Measurements from ENCODE around the gene DHRS4L2. TPM values are rescaled to one million over a fixed set of nuclear protein-coding genes. Genes with fewer than 3 reads are reported as not detected.
"Not testable (repeated sequence)": the region's sequence is repeated elsewhere in the genome, so short reads cannot be mapped to it uniquely, and the experiment has no call there.

The DHRS4L2 gene
- total RNA-seq, 1 donor from 2014 or later: 22.1 TPM

DNA sequence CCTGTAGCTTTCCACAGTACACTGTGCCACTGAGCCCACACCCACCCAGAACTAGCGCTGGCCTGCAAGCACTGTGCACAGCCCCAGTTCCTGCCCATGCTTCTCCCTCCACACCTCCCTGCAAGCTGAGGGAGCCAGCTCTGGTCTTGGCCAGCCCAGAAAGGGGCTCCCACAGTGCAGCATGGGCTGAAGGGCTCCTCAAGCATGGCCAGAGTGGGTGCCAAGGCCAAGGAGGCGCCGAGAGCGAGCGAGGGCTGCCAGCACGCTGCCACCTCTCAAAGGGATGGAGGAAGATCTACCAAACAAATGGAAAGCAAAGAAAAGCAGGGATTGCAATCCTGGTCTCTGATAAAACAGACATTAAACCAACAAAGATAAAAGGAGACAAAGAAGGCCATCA, 27.0 kb downstream of the DHRS4L2 start:
- H3K36me3 Mint-ChIP-seq (ENCODE audit: low read depth); H3K27ac Mint-ChIP-seq; DNase-seq; intact Hi-C loops (cut with micrococcal nuclease); H3K4me3 Mint-ChIP-seq: not testable (repeated sequence)
- Mint-ChIP-seq H3K27me3 (peaks cover 20% of the 10 kb centered on the region), H3K9me3 (peaks cover 21% of the 10 kb centered on the region), H3K4me1 (peaks cover 12% of the 10 kb centered on the region)

DNA sequence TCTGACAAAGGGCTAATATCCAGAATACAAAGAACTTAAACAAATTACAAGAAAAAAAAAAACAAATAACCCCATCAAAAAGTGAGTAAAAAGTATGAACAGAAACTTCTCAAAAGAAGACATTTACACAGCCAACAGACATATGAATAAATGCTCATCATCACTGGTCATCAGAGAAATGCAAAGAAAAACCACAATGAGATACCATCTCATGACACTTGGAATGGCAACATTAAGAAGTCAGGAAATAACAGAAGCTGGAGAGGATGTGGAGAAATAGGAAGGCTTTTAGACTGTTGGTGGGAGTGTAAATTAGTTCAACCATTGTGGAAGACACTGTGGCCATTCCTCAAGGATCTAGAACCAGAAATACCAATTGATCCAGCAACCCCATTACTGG, 30.2 kb downstream of the DHRS4L2 start:
- H3K4me1 Mint-ChIP-seq; H3K27ac Mint-ChIP-seq; DNase-seq; intact Hi-C loops (cut with micrococcal nuclease); H3K36me3 Mint-ChIP-seq (ENCODE audit: low read depth); H3K4me3 Mint-ChIP-seq: not testable (repeated sequence)
- Mint-ChIP-seq H3K9me3 (peaks cover 21% of the 10 kb centered on the region), H3K27me3 (peaks cover 26% of the 10 kb centered on the region)

DNA sequence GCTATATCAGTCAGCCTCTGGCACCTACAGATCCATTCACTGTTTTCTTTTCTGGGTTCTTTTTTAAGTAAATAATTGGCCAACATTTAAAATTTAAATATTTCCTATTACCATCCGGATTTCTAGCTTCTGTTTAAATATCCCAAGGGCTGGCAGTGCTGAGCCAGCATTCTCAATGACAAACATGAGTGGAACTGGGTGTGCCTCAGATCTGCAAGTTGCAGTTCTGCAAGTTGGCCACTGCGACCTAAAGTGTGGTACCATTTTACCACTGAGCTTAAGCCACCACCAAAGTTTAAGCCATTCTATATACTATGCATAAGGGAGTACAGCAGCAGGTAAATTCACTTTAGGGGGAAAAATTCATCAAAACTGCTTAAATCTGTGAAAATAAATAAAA, 31.2 kb downstream of the DHRS4L2 start:
- Mint-ChIP-seq H3K27me3 (peaks cover 29% of the 10 kb centered on the region), H3K9me3 (peaks cover 21% of the 10 kb centered on the region)
- H3K4me1 Mint-ChIP-seq; H3K27ac Mint-ChIP-seq; DNase-seq; H3K36me3 Mint-ChIP-seq (ENCODE audit: low read depth); H3K4me3 Mint-ChIP-seq; intact Hi-C loops (cut with micrococcal nuclease): not testable (repeated sequence)

DNA sequence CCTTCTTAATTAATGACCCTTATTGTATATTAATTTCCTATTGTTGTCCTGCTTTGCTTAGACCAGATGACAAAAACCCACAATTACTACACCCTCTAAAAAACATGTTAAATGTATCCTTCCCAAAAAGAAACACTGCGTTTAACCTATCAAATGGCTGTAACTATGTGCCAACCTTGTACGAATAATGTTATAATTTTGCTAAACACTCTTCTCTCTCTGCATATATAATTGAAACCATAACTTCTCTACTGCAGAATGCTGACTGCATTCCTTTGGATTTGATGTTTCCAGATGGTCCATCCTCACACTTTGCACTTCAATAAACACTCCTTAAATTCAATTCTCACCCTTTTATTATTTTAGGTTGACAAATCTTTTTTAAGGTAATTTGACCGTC, 31.8 kb downstream of the DHRS4L2 start:
- H3K4me3 Mint-ChIP-seq; H3K4me1 Mint-ChIP-seq; intact Hi-C loops (cut with micrococcal nuclease); H3K36me3 Mint-ChIP-seq (ENCODE audit: low read depth); DNase-seq; H3K27ac Mint-ChIP-seq: not testable (repeated sequence)
- Mint-ChIP-seq H3K9me3 (peaks cover 21% of the 10 kb centered on the region), H3K27me3 (peaks cover 32% of the 10 kb centered on the region)

DNA sequence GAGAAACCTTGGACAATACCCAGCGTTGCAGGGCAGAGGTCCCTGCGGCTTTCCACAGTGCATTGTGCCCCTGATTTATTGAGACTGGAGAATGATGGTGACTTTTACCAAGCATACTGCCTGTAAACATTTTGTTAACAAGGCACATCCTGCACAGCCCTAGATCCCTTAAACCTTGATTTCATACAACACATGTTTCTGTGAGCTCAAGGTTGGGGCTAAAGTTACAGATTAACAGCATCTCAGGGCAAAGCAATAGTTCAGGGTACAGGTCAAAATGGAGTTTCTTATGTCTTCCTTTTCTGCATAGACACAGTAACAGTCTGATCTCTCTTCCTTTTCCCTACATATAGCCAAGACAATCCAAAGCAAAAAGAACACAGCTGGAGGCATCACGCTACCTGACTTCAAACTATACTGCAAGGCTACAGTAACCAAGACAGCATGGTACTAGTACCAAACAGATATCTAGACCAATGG, 36.2 kb downstream of the DHRS4L2 start:
- intact Hi-C loops (cut with micrococcal nuclease); DNase-seq; H3K4me1 Mint-ChIP-seq; H3K4me3 Mint-ChIP-seq; H3K27ac Mint-ChIP-seq; H3K36me3 Mint-ChIP-seq (ENCODE audit: low read depth): not testable (repeated sequence)
- H3K27me3 Mint-ChIP-seq: peaks cover 27% of the 10 kb centered on the region
- peaks cover 13% of the 10 kb centered on the region for H3K9me3 Mint-ChIP-seq

DNA sequence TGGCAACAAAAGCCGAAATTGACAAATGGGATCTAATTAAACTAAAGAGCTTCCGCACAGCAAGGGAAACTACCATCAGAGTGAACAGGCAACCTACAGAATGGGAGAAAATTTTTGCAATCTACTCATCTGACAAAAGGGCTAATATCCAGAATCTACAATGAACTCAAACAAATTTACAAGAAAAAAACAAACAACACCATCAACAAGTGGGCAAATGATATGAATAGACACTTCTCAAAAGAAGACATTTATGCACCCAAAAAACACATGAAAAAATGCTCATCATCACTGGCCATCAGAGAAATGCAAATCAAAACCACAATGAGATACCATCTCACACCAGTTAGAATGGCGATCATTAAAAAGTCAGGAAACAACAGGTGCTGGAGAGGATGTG, 41.0 kb downstream of the DHRS4L2 start:
- DNase-seq; H3K4me1 Mint-ChIP-seq; H3K4me3 Mint-ChIP-seq; intact Hi-C loops (cut with micrococcal nuclease); H3K36me3 Mint-ChIP-seq (ENCODE audit: low read depth); H3K27ac Mint-ChIP-seq: not testable (repeated sequence)
- Mint-ChIP-seq H3K9me3 (peaks cover 24% of the 10 kb centered on the region), H3K27me3 (peaks cover 17% of the 10 kb centered on the region)

DNA sequence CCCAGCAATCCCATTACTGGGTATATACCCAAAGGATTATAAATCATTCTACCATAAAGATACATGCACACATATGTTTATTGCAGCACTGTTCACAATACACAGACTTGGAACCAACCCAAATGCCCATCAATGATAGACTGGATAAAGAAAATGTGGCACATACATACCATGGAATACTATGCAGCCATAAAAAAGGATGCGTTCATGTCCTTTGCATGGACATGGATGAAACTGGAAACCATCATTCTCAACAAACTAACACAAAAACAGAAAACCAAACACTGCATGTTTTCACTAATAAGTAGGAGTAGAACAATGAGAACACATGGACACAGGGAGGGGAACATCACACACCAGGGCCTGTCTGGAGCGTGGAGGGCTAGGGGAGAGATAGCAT, 42.6 kb downstream of the DHRS4L2 start:
- H3K4me1 Mint-ChIP-seq; DNase-seq; intact Hi-C loops (cut with micrococcal nuclease); H3K36me3 Mint-ChIP-seq (ENCODE audit: low read depth); H3K27ac Mint-ChIP-seq; H3K4me3 Mint-ChIP-seq: not testable (repeated sequence)
- Mint-ChIP-seq H3K27me3 (peaks cover 12% of the 10 kb centered on the region), H3K9me3 (peaks cover 21% of the 10 kb centered on the region)

DNA sequence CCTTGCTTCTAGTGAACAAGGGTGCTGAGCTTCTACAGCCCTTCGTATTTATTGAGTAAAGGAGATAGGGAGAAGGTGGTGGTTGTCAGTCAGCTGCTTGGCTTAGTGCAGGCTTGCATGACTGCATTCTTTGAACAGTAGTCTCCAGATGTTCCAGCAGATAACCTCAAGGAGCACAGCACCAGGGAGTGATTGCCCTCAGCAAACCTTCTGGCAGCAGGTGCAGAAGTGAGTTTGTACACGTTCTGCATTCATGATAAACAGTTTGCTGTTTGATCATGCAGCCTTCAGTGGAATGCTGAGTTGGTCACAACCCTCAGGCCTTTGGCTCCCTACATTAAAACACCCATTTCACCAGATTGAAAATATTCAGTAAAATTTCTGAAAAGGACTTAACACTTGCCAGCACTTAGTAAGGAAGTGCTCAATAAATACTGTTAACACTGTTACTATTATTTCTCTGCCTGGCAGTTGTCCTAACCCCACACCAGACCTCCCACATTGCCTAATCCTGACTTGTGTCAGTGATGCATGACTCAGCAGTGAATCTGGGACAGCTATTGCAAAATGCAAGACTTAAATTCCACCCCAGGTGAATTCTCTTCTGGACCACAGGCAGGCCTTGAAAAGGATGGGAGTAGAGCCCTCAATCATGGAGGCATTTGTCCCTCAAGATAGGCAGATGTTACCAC, 44.1 kb downstream of the DHRS4L2 start:
- Mint-ChIP-seq H3K4me3 (no peak overlapping the region), H3K27ac (no peak overlapping the region), H3K9me3 (peaks cover 15% of the 10 kb centered on the region), H3K27me3 (peaks cover 4% of the 10 kb centered on the region), H3K36me3 (ENCODE audit: low read depth) (no peaks in the 10 kb centered on the region), H3K4me1 (peaks cover 13% of the 10 kb centered on the region)
- intact Hi-C loops (cut with micrococcal nuclease): no loop called here
- no peak for DNase-seq

DNA sequence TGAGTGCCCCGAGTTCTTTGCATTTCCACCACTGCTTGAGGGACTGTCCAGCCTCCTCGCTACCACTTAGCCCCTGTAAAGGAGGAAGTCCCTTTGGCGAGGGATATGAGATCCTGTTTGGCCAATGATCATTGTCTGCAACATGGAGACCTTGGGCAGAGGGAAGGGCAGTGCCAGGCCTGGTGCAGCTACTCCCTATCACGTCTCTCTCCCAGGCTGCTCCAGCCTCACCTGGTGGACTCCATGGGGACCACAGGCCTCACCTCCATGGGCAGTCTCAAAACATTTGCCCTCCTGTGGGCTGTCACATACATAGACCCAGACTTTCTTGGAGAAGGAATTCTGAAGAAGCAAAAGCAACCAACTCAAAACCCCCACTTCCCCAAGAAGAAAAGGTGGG, 47.0 kb downstream of the DHRS4L2 start:
- Mint-ChIP-seq H3K4me1 (peaks cover 13% of the 10 kb centered on the region), H3K9me3 (peaks cover 12% of the 10 kb centered on the region), H3K27ac (peak overlapping the region; percentile 40), H3K4me3 (peak overlapping the region; percentile 91)
- not testable (repeated sequence) for H3K36me3 Mint-ChIP-seq (ENCODE audit: low read depth); DNase-seq; H3K27me3 Mint-ChIP-seq
- intact Hi-C loops (cut with micrococcal nuclease): loop anchor here (1.0 to 5.0 kb wide), 3 partner anchors 17 to 48 kb away; partner anchors contain the start of genes CARMIL3 and DHRS4L2

DNA sequence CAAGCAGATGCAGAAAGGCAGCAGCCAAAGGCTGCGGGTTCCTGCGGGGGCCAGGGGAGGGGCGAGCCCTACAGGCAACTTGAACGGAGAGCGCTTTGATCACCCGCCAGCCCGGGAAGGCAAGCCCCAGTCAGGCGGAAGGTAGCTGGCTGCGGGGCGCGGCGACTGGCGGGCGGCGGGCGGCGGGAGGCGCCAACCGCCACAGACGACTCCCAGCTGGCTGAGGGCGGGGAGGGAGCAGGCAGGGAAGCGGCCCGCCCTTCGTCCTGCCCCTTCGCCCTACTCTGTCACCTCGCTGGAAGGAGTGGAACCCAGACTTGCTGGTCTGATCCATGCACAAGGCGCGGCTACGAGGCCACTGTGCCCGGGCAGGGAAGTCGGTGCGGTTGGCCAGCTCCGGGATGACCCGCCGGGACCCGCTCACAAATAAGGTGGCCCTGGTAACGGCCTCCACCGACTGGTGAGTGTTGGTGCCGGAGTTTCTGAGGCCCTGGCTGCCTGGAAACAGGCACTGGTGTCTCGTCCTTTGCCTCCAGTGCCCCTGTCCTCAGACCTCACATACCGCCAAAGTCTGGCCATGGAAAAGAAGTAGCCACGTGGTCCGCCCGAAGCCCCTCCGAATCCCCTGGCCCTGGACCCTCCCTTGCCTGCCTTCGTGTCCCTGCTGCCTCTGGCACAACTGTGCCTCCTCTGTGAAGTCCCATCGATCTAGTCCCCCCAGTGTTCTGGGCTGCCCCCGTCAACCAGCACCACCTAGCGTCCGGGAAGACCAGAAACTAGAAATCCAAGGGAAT, 47.6 kb downstream of the DHRS4L2 start:
- intact Hi-C loops (cut with micrococcal nuclease): loop anchor here (1.0 to 5.0 kb wide), 3 partner anchors 16 to 49 kb away; partner anchors contain the start of genes CARMIL3 and DHRS4L2
- Mint-ChIP-seq H3K9me3 (peaks cover 6% of the 10 kb centered on the region), H3K36me3 (ENCODE audit: low read depth) (no peaks in the 10 kb centered on the region), H3K4me3 (peak overlapping the region; percentile 91), H3K4me1 (peaks cover 13% of the 10 kb centered on the region), H3K27me3 (peaks cover 3% of the 10 kb centered on the region), H3K27ac (peak overlapping the region; percentile 87)
- DNase-seq: peak; percentile 91

DNA sequence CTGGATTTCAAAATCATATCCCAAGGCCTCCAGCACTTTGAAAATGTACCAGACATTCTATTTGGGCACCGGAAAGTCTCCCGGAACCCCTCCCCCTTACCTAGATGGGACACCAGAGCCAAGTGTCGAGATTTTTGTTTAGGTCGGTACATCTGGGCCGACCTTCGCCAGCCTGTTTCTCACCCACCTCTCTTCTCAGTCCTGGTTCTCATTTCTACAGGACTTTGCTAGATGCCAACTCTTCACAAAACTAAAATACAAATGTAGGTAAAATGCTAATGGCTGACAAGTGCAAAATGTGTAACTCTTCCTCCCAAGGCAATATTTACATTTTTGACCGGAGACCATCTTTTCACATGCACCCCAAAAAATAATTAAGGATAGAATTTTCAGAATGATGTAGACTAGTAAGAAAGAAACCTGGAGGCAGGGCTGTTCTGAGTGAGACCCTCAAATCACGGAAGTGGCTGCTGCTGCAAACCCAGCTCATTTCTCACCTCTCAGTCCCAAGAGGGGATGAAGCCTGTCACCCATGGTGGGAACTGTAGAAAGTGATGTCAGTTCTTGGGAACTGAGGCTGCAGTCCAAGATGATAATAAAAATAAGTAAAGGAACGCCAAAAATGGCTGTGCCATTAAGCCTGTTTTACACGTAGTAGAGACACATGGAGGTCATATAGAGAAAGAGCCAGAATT, 48.4 kb downstream of the DHRS4L2 start:
- intact Hi-C loops (cut with micrococcal nuclease): loop anchor here (1.0 to 5.0 kb wide), 3 partner anchors 15 to 50 kb away; partner anchors contain the start of genes CARMIL3 and DHRS4L2
- H3K4me1 Mint-ChIP-seq: peaks cover 13% of the 10 kb centered on the region
- H3K36me3 Mint-ChIP-seq (ENCODE audit: low read depth); H3K9me3 Mint-ChIP-seq; H3K27me3 Mint-ChIP-seq; DNase-seq: not testable (repeated sequence)
- peak overlapping the region; percentile 87 for H3K27ac Mint-ChIP-seq
- peak overlapping the region; percentile 91 for H3K4me3 Mint-ChIP-seq

DNA sequence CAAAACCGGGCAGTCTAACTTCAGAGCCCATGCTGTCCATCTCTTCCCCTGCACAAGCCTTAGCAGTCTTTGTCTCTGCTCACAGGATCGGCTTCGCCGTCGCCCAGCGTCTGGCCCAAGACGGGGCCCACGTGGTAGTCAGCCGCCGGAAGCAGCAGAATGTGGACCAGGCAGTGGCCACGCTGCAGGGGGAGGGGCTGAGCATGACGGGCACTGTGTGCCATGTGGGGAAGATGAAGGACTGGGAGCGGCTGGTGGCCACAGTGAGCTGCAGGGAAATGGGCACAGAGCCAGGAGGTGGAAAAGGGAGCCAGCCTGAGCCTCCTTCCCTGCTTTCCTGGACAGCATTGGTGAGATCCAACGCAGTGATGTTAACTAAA, 48.9 kb downstream of the DHRS4L2 start:
- Mint-ChIP-seq H3K27me3 (peaks cover 3% of the 10 kb centered on the region), H3K4me3 (no peak overlapping the region), H3K36me3 (ENCODE audit: low read depth) (no peaks in the 10 kb centered on the region), H3K27ac (no peak overlapping the region), H3K4me1 (peaks cover 13% of the 10 kb centered on the region), H3K9me3 (peaks cover 5% of the 10 kb centered on the region)
- intact Hi-C loops (cut with micrococcal nuclease): loop anchor here (5.0 kb wide), 1 partner anchor 50 kb away; the partner anchor contains the start of gene DHRS4L2
- DNase-seq: no peak

DNA sequence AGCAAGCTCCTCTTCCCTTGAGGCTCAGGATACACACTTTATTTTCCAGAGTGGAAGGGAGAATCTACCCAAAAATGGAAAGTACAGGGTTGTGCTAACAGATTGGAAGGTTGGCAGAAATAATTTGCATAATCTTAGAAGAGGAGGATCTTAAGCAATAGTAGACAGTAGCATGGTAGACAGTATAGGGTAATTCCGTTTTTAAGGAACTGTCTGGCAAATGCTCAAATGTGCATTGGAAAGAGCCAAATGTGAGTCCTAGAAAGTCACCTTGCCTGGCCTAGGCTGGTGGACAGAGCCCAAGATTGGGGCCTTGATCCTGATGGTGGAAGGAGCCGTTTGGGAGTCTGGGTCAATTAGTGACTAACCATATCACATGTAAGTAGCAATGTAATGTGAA, 50.0 kb downstream of the DHRS4L2 start:
- Mint-ChIP-seq H3K36me3 (ENCODE audit: low read depth) (no peaks in the 10 kb centered on the region), H3K4me3 (no peak overlapping the region), H3K27ac (no peak overlapping the region), H3K4me1 (peaks cover 13% of the 10 kb centered on the region), H3K27me3 (peaks cover 4% of the 10 kb centered on the region), H3K9me3 (peaks cover 5% of the 10 kb centered on the region)
- intact Hi-C loops (cut with micrococcal nuclease): loop anchor here (5.0 kb wide), 1 partner anchor 51 kb away; the partner anchor contains the start of gene DHRS4L2
- DNase-seq: no peak
